HEK293T (cell line): ENCODE results near the gene PDZD2.
"Not testable (repeated sequence)": the region's sequence is repeated elsewhere in the genome, so short reads cannot be mapped to it uniquely, and the experiment has no call there.

ENCODE experiments used
- CTCF ChIA-PET: fragments of 350-600 bp; formaldehyde crosslinking; extraction: SDS; loops from one replicate; lab custom pipeline; 2021; ENCODE audit warnings: antibody characterized with exemption, inconsistent platforms; lab: Yijun Ruan, JAX
- POLR2A ChIA-PET: fragments of 350-600 bp; formaldehyde crosslinking; extraction: SDS; loops from one replicate; lab custom pipeline; 2020; ENCODE audit warnings: antibody characterized with exemption, inconsistent platforms; lab: Yijun Ruan, JAX
- DNase-seq: peaks from one replicate; pipeline ENCODE4 v3.0.0; 2012; ENCODE audit warnings: mixed read lengths; ENCODE audit errors: extremely low spot score
- ARNT ChIP-seq: fragments of 450-650 bp; IDR thresholded peaks from 2 replicates; pipeline ENCODE4 v1.6.1; 2017; ENCODE audit warnings: mild to moderate bottlenecking
- BHLHE40 ChIP-seq: fragments of 450-650 bp; IDR thresholded peaks from 2 replicates; pipeline ENCODE4 v1.6.1; 2016; ENCODE audit warnings: mild to moderate bottlenecking, moderate library complexity, borderline replicate concordance
- CTBP1 ChIP-seq: fragments of 450-650 bp; IDR thresholded peaks from 2 replicates; pipeline ENCODE4 v1.6.1; 2016; ENCODE audit warnings: borderline replicate concordance
- ELF4 ChIP-seq: fragments of 450-650 bp; IDR thresholded peaks from 2 replicates; pipeline ENCODE4 v1.6.1; 2017; ENCODE audit warnings: antibody characterized with exemption
- FOXA1 ChIP-seq: fragments of 450-650 bp; IDR thresholded peaks from 2 replicates; pipeline ENCODE4 v1.6.1; 2016; ENCODE audit warnings: mild to moderate bottlenecking
- FOXK2 ChIP-seq: fragments of 450-650 bp; IDR thresholded peaks from 2 replicates; pipeline ENCODE4 v1.6.1; 2016; ENCODE audit warnings: mild to moderate bottlenecking
- FOXM1 ChIP-seq: fragments of 450-650 bp; IDR thresholded peaks from 2 replicates; pipeline ENCODE4 v1.6.1; 2017; ENCODE audit warnings: mild to moderate bottlenecking, borderline replicate concordance
- HDGF ChIP-seq: fragments of 450-650 bp; IDR thresholded peaks from 2 replicates; pipeline ENCODE4 v1.6.1; 2017; ENCODE audit warnings: antibody characterized with exemption, borderline replicate concordance
- L3MBTL2 ChIP-seq: fragments of 450-650 bp; conservative IDR thresholded peaks from 2 replicates; pipeline ENCODE4 v1.6.1; 2016; ENCODE audit warnings: mild to moderate bottlenecking
- LEF1 ChIP-seq: fragments of 450-650 bp; IDR thresholded peaks from 2 replicates; pipeline ENCODE4 v1.6.1; 2017; ENCODE audit warnings: mild to moderate bottlenecking, borderline replicate concordance
- NFRKB ChIP-seq: fragments of 450-650 bp; IDR thresholded peaks from 2 replicates; pipeline ENCODE4 v1.6.1; 2016; ENCODE audit warnings: mild to moderate bottlenecking, moderate library complexity
- SP1 ChIP-seq: fragments of 450-650 bp; IDR thresholded peaks from 2 replicates; pipeline ENCODE4 v1.6.1; 2017
- SUZ12 ChIP-seq: fragments of 450-650 bp; IDR thresholded peaks from 2 replicates; pipeline ENCODE4 v1.6.1; 2016; ENCODE audit warnings: mild to moderate bottlenecking
- TARDBP ChIP-seq: fragments of 450-650 bp; IDR thresholded peaks from 2 replicates; pipeline ENCODE4 v1.6.1; 2016
- ZNF384 ChIP-seq: fragments of 450-650 bp; IDR thresholded peaks from 2 replicates; pipeline ENCODE4 v1.6.1; 2016
- TF ChIP-seq, protein P1 (sequence below): fragments of 450-650 bp; IDR thresholded peaks from 2 replicates; pipeline ENCODE4 v1.6.1; 2016

PDZD2 gene

DNA sequence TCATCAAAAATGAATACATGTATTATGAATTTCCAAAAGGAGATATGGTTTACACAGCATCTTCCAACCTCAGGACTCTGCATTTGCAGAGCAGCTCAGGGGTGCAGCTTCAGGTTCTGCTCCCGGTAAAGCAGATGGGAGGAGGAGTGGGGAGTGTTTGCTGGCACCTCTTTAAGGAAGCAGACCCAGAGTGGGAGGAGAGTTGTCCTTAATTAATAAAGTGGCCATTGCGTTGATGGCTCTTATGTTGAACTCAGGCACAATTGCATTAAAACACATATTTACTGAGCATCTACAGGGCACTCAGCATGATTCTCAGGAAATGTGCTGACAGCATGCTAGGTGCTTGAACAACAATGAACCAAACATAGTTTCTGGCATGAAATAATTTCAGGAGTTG, 121.0 kb downstream of the PDZD2 start:
- TF ChIP-seq LEF1 (no peak), ZNF384 (no peak), ARNT (no peak), SP1 (no peak), L3MBTL2 (no peak), BHLHE40 (no peak), HDGF (no peak), NFRKB (no peak), ELF4 (no peak), FOXA1 (no peak), SUZ12 (no peak), CTBP1 (no peak)
- TF ChIP-seq, protein P1, sequence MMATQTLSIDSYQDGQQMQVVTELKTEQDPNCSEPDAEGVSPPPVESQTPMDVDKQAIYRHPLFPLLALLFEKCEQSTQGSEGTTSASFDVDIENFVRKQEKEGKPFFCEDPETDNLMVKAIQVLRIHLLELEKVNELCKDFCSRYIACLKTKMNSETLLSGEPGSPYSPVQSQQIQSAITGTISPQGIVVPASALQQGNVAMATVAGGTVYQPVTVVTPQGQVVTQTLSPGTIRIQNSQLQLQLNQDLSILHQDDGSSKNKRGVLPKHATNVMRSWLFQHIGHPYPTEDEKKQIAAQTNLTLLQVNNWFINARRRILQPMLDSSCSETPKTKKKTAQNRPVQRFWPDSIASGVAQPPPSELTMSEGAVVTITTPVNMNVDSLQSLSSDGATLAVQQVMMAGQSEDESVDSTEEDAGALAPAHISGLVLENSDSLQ = no peak
- CTCF ChIA-PET = no interaction called here
- POLR2A ChIA-PET = no interaction called here
- no peak for DNase-seq

DNA sequence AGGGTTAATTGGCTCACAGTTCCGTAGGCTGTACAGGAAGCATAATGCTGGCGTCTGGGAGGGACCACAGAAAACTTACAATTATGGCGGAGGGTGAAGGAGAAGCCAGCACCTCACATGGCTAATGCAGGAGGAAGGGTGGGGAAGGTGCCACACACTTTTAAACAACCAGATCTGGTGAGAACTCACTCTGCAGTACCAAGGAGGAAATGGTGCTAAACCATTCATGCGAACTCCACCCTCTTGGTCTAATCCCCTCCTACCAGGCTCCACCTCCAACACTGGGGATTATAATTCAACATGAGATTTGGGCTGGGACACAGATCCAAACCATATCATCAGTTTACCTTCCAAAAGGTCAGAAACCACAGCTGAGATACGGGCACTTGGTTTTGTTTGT, 122.9 kb downstream of the PDZD2 start:
- no peak for DNase-seq
- TF ChIP-seq LEF1 (no peak), ELF4 (no peak), TARDBP (no peak), ARNT (no peak), L3MBTL2 (no peak), SP1 (no peak), HDGF (no peak), FOXK2 (no peak), NFRKB (no peak), BHLHE40 (no peak), SUZ12 (no peak), FOXM1 (no peak), ZNF384 (no peak), CTBP1 (no peak), FOXA1 (no peak)
- TF ChIP-seq, protein P1 = no peak
- ChIA-PET CTCF (no interaction called here), POLR2A (no interaction called here)

DNA sequence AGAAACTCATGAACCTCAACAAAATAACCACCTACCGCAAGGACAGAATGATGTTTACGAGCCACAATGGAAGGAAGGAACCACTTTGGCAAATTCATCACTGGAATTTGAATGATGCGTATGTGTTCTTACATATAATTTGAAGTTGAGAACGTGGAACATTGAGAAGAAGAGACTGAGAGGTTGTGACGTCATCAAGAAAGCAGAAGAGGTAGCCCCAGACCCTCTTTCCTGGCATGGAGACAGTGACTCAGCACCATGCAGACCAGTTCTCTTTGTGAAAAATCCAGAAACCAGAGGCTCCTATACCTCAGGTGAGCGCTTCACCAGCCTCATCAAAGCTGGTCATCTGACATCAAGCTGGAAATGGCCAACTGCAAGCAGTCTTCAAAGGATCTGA, 124.5 kb downstream of the PDZD2 start:
- ChIA-PET POLR2A (no interaction called here), CTCF (interaction anchor here (0.7 kb wide), 1 partner anchor 1730 kb away, joined by 4 read pairs; no protein-coding TSS in a partner anchor)
- TF ChIP-seq TARDBP = no peak
- no peak for TF ChIP-seq SP1
- TF ChIP-seq ARNT = no peak
- no peak for TF ChIP-seq ZNF384
- no peak for TF ChIP-seq FOXK2
- no peak for TF ChIP-seq LEF1
- TF ChIP-seq SUZ12 = no peak
- no peak for TF ChIP-seq FOXA1
- no peak for TF ChIP-seq HDGF
- TF ChIP-seq BHLHE40 = no peak
- TF ChIP-seq FOXM1 = no peak
- no peak for TF ChIP-seq ELF4
- TF ChIP-seq, protein P1 = no peak
- no peak for TF ChIP-seq NFRKB
- no peak for TF ChIP-seq L3MBTL2
- no peak for TF ChIP-seq CTBP1
- no peak for DNase-seq

DNA sequence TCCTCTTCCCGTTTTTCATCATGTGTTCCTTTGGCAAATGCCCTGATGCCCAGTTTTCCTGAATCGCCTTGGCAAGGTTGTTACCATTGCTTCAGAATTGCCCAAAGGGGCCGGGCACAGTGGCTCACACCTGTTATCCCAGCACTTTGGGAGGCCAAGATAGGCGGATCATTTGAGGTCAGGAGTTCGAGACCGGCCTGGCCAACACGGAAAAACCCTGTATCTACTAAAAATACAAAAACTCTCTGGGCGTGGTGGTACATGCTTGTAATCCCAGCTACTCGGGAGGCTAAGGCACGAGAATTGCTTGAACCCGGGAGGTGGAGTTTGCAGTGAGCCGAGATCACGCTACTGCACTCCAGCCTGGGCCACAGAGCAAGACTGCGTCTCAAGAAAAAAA, 125.8 kb downstream of the PDZD2 start:
- DNase-seq, POLR2A ChIA-PET: not testable (repeated sequence)

DNA sequence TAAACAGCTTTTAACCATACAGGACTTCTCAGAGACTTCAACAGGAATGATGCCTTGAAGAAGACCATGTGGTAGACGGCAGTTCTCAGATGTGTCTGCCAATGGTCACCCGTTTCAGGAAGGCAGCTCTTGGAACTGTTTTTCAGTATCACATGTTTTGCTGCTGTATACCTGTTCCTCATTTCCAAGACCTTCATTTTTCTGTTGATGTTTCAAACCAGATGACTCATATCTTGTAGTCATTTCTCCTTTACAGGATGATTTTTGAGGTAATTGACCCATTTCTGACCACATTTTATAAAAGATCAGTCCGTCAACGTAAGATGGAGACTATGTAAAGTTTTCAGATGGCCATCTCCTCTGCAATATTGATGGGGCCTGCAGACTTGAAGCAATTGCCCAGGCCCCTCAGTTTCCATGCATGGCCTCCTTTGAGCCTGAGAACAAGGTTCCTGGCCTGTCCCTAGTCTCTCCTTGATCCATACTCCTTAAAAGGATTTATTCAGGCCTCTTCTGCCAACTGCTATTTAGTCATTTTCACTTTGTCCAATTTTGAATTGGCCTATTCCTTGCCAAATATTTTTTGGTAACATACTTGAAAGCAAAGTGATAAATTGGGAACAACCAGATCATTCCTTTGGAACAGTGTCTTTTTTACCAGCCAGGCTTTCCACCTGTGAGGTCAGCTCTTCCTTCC, 128.6 kb downstream of the PDZD2 start:
- POLR2A ChIA-PET = no interaction called here
- TF ChIP-seq ZNF384 (no peak), ELF4 (no peak), FOXK2 (no peak), TARDBP (no peak)
- CTCF ChIA-PET = no interaction called here
- no peak for DNase-seq

More for the DNA sequence above, 125.8 kb downstream of the PDZD2 start:
- CTCF ChIA-PET = not testable (repeated sequence)

DNA sequence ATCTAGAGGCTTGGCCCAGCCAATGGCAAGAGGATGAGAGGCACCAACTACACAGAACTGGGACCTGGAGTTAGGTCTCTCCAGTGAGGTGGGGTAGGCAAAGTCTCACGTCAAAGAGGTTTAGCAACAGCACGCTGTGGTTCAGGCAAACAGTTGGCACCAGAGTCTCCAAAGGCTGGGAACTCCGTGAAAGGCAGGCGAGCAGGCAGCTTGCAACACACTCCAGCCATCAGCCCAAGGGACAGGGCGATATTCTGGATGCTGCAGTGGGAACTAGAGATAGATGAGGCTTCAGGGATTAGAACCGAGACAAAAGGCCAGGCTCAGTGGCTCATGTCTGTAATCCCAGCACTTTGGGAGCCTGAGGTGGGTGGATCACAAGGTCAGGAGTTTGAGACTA, 129.1 kb downstream of the PDZD2 start:
- TF ChIP-seq CTBP1 = no peak
- no peak for DNase-seq
- ChIA-PET POLR2A (no interaction called here), CTCF (interaction anchor here (0.7 kb wide), 1 partner anchor 12 kb away, joined by 4 read pairs; no protein-coding TSS in a partner anchor)

DNA sequence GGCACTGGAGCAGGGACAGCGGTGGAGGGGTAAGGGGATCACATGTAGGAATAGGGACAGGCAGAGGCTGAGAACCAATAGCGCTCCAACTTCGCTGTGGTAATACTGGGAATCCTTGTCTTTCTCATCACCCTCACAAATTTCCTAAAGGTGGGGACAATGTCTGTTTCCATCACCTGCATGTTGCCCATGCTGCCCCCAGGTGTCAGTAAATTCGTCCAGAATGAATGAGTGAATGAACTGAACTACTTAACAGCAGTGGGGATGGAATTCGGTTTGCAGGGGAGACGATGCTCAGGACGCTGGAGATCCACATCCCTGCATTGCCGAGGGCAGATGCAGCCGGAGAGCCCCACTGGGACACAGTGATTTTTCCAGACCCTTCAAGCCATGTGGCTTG, 129.9 kb downstream of the PDZD2 start:
- ChIA-PET CTCF (no interaction called here), POLR2A (no interaction called here)
- no peak for TF ChIP-seq CTBP1
- no peak for TF ChIP-seq NFRKB
- no peak for TF ChIP-seq FOXM1
- no peak for TF ChIP-seq TARDBP
- TF ChIP-seq LEF1 = no peak
- TF ChIP-seq, protein P1 = no peak
- TF ChIP-seq ARNT = no peak
- no peak for TF ChIP-seq FOXK2
- TF ChIP-seq SUZ12 = no peak
- no peak for TF ChIP-seq HDGF
- no peak for TF ChIP-seq BHLHE40
- TF ChIP-seq ZNF384 = no peak
- no peak for TF ChIP-seq L3MBTL2
- no peak for TF ChIP-seq ELF4
- TF ChIP-seq SP1 = no peak
- no peak for TF ChIP-seq FOXA1
- DNase-seq = no peak
